T47D (cell line): ENCODE data around the gene GPBP1.

Experiments
- DNase-seq, 2 experiments: peaks; one replicate each; pipeline versions ENCODE4 v3.0.0 to v3.0.0-alpha.2; 2011 to 2012; ENCODE audit warnings: low read depth in 1 of 2, low spot score in 1 of 2
- JUND ChIP-seq: IDR thresholded peaks from 2 replicates; pipeline ENCODE4 v1.6.1; 2012; ENCODE audit warnings: low read depth
- in situ Hi-C: cut with HindIII; loops from 2 replicates; pipeline ENCODE4 v1.10.0; 2016; ENCODE audit warnings: low sequenced_read_pairs, low pct_unique_long_range_greater_than_20kb

The GPBP1 gene

DNA sequence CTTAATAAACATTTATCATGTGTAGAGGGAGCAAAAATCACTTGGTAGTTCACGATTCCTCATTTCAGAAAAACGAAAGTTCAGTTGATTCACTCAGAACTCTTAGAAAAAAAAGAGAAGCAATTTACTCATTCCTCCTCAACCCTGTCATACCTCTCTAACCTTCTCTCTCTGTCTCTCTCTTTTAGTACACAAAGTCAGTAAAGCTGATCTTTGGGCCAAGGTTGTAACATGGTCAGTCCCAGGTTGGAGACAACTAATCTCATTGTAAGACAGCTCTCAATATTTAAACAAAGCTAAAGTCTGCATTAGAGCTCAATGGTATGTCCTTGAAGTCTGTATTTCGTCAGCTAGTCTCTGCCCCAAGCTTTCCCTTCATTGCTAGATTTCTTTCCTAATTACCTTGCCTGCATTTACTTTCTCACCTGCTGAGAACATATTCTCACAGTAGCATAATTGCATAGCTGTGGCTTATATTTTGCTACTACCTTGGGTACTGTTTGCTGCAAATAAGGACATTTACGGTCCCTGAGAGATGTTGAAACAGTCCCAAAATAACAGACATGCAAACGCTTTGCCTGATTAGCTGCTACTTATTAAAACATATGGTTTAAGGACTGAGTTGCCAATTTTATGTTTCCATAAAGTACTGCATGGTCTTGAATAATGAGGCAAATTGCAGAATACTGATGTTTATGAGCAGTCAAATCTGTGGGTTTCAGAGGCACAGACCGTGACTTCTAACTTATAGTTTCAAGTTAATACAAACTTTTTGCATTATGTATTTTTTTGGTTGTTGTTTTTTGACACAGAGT is 138.3 kb downstream of the GPBP1 start:
- in situ Hi-C loops: no loop called here
- no peak for DNase-seq
- no peak for TF ChIP-seq JUND

DNA sequence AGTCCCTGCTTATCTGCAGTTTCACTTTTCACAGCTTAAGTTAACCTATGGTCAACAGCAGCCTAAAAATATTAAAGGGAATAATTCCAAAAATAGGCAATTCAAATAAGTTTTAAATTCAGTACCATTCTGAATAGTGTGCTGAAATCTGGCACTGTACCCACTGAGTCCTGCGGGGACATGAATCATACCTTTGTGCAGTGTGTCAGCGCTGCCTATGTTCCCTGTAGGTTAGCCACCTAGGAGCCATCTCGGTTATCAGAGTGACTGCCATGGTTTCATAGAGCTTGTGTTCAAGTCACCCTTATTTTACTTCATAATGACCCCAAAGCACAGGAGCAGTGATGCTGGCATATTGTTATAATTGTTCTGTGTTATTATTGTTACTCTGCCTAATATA is 139.9 kb downstream of the GPBP1 start:
- DNase-seq: no peak
- in situ Hi-C loops: no loop called here
- no peak for TF ChIP-seq JUND
